ENCODE results near the gene POFUT1.
"Not testable (repeated sequence)": the region's sequence is repeated elsewhere in the genome, so short reads cannot be mapped to it uniquely, and the experiment has no call there.

The POFUT1 gene

DNA sequence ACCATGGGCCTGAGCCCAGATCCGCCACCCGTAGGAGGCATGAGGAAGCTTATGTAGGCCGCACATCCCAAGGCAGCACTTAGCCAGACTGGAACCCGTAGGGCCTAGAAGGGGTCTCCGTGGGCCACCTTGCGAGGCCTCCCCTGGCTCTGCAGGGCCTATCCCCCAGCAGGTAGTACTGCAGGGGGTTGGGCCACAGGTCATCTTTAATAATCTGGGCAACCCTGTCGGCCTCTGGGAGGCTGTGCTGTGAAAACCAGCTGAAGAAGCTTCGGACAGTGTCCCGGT lies 18.6 kb upstream of the POFUT1 start:
- no peak for DNase-seq (ENCODE audit: low read depth)

DNA sequence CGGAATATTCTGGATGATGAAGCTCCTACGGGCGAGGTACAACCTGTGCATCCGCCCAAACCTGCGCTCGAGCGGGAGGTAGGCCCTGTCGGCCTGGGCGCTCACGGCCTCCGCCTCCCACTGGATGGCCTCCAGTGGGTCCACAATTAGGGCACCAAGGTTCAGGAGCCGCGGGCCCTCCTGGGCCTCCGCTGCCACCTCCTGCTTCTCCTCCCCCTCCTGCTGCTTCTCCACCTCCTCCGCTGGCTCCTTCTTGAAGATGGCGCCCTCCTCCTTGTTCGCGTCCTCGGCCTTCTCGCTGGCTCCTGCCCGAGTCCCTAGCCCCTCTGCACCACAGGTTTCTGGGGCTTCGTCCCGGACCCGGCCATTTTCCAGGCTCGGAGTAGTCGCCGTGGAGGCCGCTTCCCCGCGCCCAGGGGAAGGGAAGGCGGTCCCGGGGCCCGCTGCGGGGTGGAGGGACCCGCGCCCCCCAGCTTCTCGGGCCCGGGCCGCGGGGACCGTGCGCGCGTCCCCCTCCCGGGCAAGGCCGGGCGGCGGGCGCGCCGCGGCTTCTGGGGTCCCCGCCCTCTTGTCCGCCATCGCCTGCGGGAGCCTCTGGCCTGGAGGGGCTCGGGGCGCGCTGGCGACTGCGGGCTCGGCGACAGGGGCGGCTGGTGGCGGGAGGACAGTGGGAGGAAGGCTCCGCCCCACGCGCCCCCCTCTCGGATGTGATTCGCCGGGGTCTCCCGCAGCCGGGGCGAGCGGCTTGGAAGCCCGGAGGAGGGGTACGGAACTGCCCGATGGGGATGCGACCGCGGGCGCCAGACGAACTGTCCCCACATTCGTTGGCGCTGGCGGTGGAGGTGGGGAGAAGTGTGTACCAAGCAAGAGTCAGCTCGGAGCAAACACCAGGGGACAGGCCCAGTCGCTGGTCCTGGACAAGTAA lies 17.7 kb upstream of the POFUT1 start:
- DNase-seq (ENCODE audit: low read depth): peak; percentile 17

DNA sequence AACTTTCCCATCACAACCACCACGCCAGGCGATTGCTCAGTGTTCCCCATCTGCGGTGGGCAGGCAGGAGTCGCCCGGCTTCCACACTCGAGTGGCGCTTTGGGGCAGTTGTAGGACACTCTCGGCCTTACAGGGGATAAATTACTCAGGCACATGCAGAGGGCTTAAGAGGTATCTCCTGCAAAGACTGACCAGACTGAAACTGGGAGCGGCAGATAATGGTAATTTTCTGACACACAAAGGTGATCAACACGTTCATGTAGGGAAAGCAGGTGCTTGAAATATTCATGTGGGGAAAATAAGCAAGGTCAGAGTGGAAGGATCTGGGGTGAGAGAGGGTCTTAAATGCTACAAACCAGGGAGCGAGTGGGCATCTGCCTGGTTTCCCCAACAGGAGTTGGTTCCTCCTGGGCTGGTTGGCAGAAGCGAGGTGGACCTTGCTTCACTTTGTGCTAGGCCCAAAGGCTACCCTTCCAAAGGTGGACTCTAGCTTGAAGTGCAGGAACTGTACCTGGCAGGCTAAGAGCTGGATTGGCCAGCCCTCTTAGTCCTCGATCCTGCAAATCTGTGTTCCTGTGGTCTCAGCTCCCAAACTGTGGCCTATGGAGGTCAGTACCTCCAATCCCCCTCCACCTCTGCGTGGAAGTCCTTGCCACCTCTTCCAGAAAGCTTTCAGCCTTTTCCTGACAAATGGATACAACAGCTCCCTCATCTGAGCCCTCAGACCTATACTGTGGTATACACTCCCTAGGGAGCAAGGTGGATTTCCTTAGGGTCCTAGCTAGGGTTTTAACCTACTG lies 16.9 kb upstream of the POFUT1 start:
- DNase-seq (ENCODE audit: low read depth): no peak

DNA sequence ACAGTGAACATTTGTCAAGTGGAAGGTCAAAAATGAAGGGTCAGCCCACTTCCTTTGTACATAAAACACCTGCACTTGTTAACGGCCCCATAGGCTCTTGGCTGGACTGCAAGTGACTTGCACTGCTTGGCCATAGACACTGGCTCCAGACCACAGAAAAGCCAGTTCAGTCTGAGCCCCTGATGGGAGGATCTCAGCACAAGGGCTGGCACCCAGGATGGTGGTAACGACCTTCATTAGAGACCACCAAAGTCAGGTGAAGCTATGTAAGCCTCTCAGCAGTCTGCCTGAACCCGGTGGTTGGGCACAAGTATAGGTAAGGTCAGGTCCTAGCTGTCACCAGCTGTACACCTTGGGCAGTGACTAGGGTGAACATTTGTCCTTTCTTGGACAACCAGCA lies 16.3 kb upstream of the POFUT1 start:
- DNase-seq (ENCODE audit: low read depth): no peak

GRCh38 chr20:32191873-32192272 lies 15.8 kb upstream of the POFUT1 start:
- DNase-seq (ENCODE audit: low read depth): no peak

DNA sequence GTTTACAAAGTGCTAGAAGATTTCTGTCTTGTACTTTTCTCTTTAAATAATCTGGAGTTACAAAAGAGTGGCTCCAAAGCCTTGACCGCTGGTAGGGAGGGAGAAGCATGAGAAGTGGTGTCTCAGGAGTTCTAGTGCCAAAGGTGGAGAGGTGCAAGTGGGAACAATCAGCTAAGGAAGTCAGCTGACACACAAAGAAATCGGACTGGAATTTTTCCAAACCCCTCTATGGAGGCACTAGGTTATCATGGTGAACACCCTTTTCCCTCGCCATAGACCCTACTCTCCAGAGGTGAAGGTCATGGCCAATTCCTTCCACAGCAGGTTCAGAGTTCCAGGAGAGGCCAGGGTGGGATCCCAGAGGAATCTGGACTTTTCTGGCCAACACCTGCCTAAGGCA lies 15.0 kb upstream of the POFUT1 start:
- no peak for DNase-seq (ENCODE audit: low read depth)

GRCh38 chr20:32193336-32193735 lies 14.3 kb upstream of the POFUT1 start:
- not testable (repeated sequence) for DNase-seq (ENCODE audit: low read depth)

- no peak for DNase-seq (ENCODE audit: low read depth)
Observed at GRCh38 chr20:32193996-32194395, 13.7 kb upstream of the POFUT1 start.

DNA sequence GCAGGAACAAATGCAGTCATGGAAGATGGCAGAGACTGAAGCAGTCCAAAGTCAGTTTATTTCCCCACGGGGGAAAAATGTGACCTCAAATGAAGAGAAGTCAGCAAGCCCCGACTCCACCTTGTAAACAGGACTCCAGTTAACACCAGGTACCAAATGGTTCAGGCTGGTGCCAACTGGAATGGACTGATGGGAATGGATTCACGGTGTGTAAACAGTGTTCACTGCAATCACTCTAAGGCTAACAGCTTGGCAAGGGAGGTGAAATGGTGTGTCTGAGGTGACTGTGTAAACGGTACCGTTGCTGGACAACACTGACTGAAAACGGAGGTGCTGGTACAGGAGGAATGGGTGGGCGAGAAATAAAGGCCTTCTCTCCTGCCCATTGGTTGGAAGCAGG lies 12.1 kb upstream of the POFUT1 start:
- no peak for DNase-seq (ENCODE audit: low read depth)

GRCh38 chr20:32196613-32197012 lies 11.1 kb upstream of the POFUT1 start:
- DNase-seq (ENCODE audit: low read depth): not testable (repeated sequence)

- not testable (repeated sequence) for DNase-seq (ENCODE audit: low read depth)
Observed at GRCh38 chr20:32197136-32197535, 10.5 kb upstream of the POFUT1 start.

DNA sequence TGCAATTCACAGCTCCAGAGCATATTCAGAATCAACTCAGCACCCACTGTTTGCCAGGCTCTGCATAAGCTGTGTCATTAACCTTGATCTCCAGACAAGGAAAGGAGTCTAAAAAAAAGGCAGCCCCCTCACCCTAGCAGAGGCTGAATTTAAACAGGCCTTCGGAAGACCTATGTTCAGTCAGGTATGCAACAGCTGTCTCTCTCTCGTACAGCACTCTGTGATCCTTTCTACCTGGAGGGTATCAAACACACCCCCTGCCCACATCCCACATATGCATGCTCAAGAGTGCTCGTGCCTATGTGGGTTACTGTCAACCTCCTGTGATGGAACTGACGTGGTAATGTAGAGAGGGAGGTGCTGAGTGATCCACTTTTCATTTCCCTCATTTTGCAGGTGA lies 8.7 kb upstream of the POFUT1 start:
- DNase-seq (ENCODE audit: low read depth): no peak

- DNase-seq (ENCODE audit: low read depth): no peak
Observed at GRCh38 chr20:32201296-32201976, 6.2 kb upstream of the POFUT1 start.

- no peak for DNase-seq (ENCODE audit: low read depth)
Observed at GRCh38 chr20:32201977-32202363, 5.7 kb upstream of the POFUT1 start.

DNA sequence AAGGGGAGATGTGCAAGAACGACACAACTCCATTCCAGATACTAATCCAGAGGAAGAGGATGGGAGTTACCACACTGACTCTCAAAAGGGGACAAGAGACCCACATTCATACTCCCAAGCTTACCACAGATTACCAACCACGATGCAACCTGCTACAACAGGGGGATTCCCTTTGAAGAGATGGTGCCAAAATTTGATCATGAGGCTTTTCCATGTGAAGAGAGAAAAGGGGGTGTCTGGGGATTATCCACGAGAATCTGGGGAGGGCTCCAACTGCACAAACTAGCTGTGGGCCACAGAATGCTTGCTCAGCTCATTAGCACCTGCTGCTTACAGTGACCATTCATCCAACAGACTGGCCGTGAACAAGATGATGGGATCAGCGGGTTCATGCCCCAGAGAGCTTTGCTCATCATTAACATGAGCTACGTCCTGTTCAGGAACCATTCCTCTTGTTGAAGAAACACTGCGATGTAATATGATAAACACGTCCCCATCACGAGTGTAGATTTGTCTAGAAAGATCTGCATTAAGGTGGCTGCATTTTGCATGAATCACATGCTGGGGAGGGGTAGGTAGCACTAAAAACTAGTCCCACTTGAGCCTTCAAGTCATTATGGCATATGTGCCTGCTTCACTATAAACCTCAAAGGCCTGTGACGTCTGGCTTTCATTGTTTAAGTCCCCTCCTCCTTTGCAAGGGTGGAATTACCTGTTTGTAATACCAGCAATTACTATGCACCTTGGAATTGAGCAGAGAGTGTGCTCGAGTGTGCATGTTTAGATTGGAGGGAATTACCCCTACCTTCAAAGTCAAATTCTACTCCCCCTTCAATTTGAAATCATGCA lies 4.1 kb upstream of the POFUT1 start:
- no peak for DNase-seq (ENCODE audit: low read depth)

- DNase-seq (ENCODE audit: low read depth): no peak
Observed at GRCh38 chr20:32204205-32205109, 3.2 kb upstream of the POFUT1 start.

DNA sequence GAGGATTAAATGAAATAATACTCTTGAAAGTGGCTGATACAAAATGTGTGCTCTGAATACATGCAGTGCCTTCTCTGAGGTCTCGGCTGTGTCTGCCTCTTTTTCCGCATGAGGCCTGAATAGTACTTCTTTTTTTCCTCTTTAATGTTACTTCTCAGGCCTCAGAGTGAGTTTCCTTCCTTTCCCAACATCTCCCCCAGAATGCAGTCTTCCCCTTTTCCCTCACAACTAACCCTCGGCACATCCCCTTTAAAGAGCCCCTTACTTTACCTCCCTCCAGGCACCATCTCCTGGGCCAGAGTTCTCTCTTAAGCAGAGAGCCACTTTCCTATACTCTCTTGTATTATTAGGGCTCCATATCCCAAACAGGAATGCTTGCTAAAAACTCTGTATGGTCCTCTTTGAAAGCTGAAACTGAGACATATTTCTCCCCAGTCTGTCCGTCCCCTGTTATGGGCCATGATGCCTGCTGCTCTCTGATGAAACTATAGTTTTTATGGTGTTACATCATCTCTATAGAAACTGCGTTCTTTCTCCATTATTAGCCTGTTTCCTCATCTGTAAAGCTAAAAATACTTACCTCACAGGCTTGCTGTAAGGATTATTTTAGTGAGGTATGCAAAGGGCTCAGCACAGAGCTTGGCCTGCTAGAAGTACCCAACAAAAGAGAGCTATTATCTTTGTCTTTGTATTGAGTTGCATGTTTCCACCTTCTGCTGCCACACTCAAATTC lies 2.4 kb upstream of the POFUT1 start:
- DNase-seq (ENCODE audit: low read depth): no peak

GRCh38 chr20:32205843-32206759 lies 1.6 kb upstream of the POFUT1 start:
- DNase-seq (ENCODE audit: low read depth): no peak
